Breast epithelium (tissue), 3 donors: ENCODE measurements around the gene ELMOD3.

Experiments used
- POLR2A ChIP-seq: fragments of 450-650 bp; IDR thresholded peaks from one replicate; pipeline ENCODE4 v1.6.1; 2016; ENCODE audit warnings: antibody characterized with exemption, mild to moderate bottlenecking, moderate library complexity
- POLR2AphosphoS5 ChIP-seq, 3 donors: sonication (generic); formaldehyde crosslinking; IDR thresholded peaks; one replicate each; pipeline ENCODE4 v1.6.1; 2017; ENCODE audit warnings: antibody characterized with exemption in 3 of 3
- TF ChIP-seq, protein P1 (sequence below), 3 donors: fragments of 450-650 bp; IDR thresholded peaks; one replicate each; pipeline ENCODE4 v1.5.1; 2016 to 2017; ENCODE audit warnings: antibody characterized with exemption in 3 of 3, mild to moderate bottlenecking in 3 of 3, moderate library complexity in 3 of 3

GRCh38 chr2:85434696-85435095, 80.1 kb downstream of the ELMOD3 start:
- TF ChIP-seq, protein P1, sequence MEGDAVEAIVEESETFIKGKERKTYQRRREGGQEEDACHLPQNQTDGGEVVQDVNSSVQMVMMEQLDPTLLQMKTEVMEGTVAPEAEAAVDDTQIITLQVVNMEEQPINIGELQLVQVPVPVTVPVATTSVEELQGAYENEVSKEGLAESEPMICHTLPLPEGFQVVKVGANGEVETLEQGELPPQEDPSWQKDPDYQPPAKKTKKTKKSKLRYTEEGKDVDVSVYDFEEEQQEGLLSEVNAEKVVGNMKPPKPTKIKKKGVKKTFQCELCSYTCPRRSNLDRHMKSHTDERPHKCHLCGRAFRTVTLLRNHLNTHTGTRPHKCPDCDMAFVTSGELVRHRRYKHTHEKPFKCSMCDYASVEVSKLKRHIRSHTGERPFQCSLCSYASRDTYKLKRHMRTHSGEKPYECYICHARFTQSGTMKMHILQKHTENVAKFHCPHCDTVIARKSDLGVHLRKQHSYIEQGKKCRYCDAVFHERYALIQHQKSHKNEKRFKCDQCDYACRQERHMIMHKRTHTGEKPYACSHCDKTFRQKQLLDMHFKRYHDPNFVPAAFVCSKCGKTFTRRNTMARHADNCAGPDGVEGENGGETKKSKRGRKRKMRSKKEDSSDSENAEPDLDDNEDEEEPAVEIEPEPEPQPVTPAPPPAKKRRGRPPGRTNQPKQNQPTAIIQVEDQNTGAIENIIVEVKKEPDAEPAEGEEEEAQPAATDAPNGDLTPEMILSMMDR (IDR thresholded peaks at IDR 0.05), result no peak
- TF ChIP-seq POLR2AphosphoS5 (IDR thresholded peaks at IDR 0.05) (no peak), POLR2A (no peak)
